Nephron progenitor cell (in vitro differentiated cells): ENCODE results near the gene TUBG2.

Experiments used
- DNase-seq: peaks from one replicate; pipeline ENCODE4 v3.0.0; 2021
- H3K27ac Mint-ChIP-seq: 2 replicates; pipeline ENCODE4 v1.8.0; 2021; ENCODE audit warnings: mild to moderate bottlenecking, moderate library complexity, mixed read lengths
- H3K27me3 Mint-ChIP-seq: 2 replicates; pipeline ENCODE4 v1.8.0; 2021; ENCODE audit warnings: mild to moderate bottlenecking, low read depth, mixed read lengths; ENCODE audit not compliant: poor library complexity
- H3K36me3 Mint-ChIP-seq: 2 replicates; pipeline ENCODE4 v1.8.0; 2021; ENCODE audit warnings: low read depth, mixed read lengths
- H3K4me1 Mint-ChIP-seq: 2 replicates; pipeline ENCODE4 v1.8.0; 2021; ENCODE audit warnings: mixed read lengths
- H3K4me3 Mint-ChIP-seq: 2 replicates; pipeline ENCODE4 v1.8.0; 2021; ENCODE audit warnings: mild to moderate bottlenecking, moderate library complexity, mixed read lengths
- H3K9me3 Mint-ChIP-seq: 2 replicates; pipeline ENCODE4 v1.8.0; 2021; ENCODE audit warnings: mild to moderate bottlenecking, moderate library complexity, mixed read lengths
- CTCF ChIP-seq: fragments of 200-600 bp; sonication (generic); IDR thresholded peaks from 2 replicates; pipeline ENCODE4 v1.5.0; 2021; ENCODE audit warnings: antibody characterized with exemption

Gene TUBG2

GRCh38 chr17:42632949-42633444 is 26.1 kb upstream of the TUBG2 start:
- H3K27me3 Mint-ChIP-seq, result peaks cover 10% of the 10 kb centered on the region
- H3K4me1 Mint-ChIP-seq, result peaks cover 2% of the 10 kb centered on the region
- no peak for DNase-seq
- no peaks in the 10 kb centered on the region for H3K9me3 Mint-ChIP-seq
- no peak overlapping the region for H3K27ac Mint-ChIP-seq
- H3K4me3 Mint-ChIP-seq, result no peak overlapping the region
- no peak for TF ChIP-seq CTCF
- H3K36me3 Mint-ChIP-seq, result no peaks in the 10 kb centered on the region

- Mint-ChIP-seq H3K9me3 (no peaks in the 10 kb centered on the region), H3K4me1 (peaks cover 11% of the 10 kb centered on the region), H3K36me3 (no peaks in the 10 kb centered on the region), H3K4me3 (no peak overlapping the region), H3K27ac (no peak overlapping the region), H3K27me3 (peaks cover 18% of the 10 kb centered on the region)
- no peak for DNase-seq
- TF ChIP-seq CTCF, result no peak
These were observed 19.5 kb upstream of the TUBG2 start for GRCh38 chr17:42639525-42640113.

- Mint-ChIP-seq H3K4me3 (no peak overlapping the region), H3K27me3 (peaks cover 19% of the 10 kb centered on the region), H3K36me3 (no peaks in the 10 kb centered on the region), H3K27ac (no peak overlapping the region), H3K4me1 (peaks cover 11% of the 10 kb centered on the region), H3K9me3 (no peaks in the 10 kb centered on the region)
- no peak for DNase-seq
- no peak for TF ChIP-seq CTCF
These were observed 19.0 kb upstream of the TUBG2 start for GRCh38 chr17:42640121-42640520.

GRCh38 chr17:42642336-42642735 is 16.7 kb upstream of the TUBG2 start:
- Mint-ChIP-seq H3K9me3 (no peaks in the 10 kb centered on the region), H3K36me3 (no peaks in the 10 kb centered on the region)
- TF ChIP-seq CTCF, result no peak

GRCh38 chr17:42647778-42648177 is 11.3 kb upstream of the TUBG2 start:
- Mint-ChIP-seq H3K4me3 (no peak overlapping the region), H3K36me3 (no peaks in the 10 kb centered on the region), H3K4me1 (peaks cover 7% of the 10 kb centered on the region), H3K9me3 (no peaks in the 10 kb centered on the region), H3K27ac (no peak overlapping the region), H3K27me3 (peaks cover 17% of the 10 kb centered on the region)
- TF ChIP-seq CTCF, result no peak
- no peak for DNase-seq

More at GRCh38 chr17:42642336-42642735, 16.7 kb upstream of the TUBG2 start:
- Mint-ChIP-seq H3K4me1 (peaks cover 11% of the 10 kb centered on the region), H3K27me3 (peaks cover 28% of the 10 kb centered on the region), H3K27ac (no peak overlapping the region), H3K4me3 (peak overlapping the region; percentile 7)
- DNase-seq, result peak; percentile 49

GRCh38 chr17:42651392-42651791 is 7.7 kb upstream of the TUBG2 start:
- DNase-seq, result no peak
- no peak overlapping the region for H3K4me3 Mint-ChIP-seq
- H3K27ac Mint-ChIP-seq, result no peak overlapping the region
- peaks cover 13% of the 10 kb centered on the region for H3K27me3 Mint-ChIP-seq
- H3K36me3 Mint-ChIP-seq, result no peaks in the 10 kb centered on the region
- peaks cover 21% of the 10 kb centered on the region for H3K4me1 Mint-ChIP-seq
- TF ChIP-seq CTCF, result no peak
- H3K9me3 Mint-ChIP-seq, result no peaks in the 10 kb centered on the region
